HG03439 (cell line): Measurements from ENCODE around the gene GGT5.
"Not testable (repeated sequence)": the region's sequence is repeated elsewhere in the genome, so short reads cannot be mapped to it uniquely, and the experiment has no call there.

Experiments
- ATAC-seq: cut with Tn5 transposase; IDR thresholded peaks from one replicate; pipeline ENCODE4 v1.9.1; 2021; ENCODE audit warnings: mild to moderate bottlenecking, moderate library complexity; ENCODE audit not compliant: unreplicated experiment

Gene GGT5

DNA sequence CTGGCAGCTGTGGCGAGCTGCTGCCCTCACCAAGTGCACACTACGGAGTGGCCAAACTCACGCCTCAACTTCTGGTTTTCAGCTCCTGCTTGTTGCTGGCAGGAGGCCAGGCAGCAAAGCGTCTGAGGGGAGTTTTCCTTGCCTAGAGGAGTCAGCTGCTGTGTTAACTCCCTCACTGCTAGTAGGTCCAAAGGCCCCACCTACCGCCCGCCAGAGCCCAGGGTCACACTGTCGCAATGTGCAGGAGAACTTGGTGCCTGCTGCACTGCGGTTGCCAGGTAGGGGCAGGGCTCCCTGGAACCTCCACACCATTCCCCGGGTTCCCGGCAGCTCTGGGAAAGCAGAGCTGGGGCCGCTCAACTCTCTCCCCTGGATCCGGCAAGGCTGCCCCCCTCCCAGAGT lies at the start of gene GGT5:
TSS of gene GGT5 (minus strand) at position 53 of the 402 bp plus-strand sequence. CDS start 357 bp downstream, outside the sequence.
- ATAC-seq: not testable (repeated sequence)

DNA sequence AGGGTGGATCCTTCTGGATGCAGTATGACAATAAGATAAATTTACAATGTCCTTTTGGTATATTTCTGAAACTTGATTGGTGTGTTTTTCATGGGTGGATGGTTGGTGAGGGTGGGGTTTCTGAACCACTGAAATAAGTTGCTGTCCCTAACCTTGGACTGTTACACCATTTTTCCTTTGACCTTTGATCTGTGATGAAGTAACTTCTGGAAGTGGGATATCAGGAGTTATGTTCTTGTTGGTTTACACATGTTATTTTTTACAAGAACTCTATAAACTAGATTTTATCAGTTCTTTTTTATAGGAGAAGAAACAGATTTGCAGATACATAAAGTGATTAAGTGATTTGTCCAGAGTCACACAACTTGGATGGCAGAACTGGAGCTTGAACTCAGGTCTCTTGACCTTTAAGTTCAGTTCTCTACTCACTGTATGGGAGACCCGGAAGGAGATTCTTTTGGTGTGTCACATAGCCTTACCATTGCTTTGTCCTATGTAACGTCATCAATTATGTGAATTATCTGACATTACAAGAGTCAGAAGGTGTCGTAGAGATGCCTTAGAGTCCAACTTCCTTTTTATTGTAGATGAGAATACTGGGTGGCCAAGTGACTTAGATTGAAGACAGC lies 47.4 kb upstream of the GGT5 start:
- not testable (repeated sequence) for ATAC-seq

- no peak for ATAC-seq
Measured at GRCh38 chr22:24291515-24292201, 46.8 kb upstream of the GGT5 start.

- no peak for ATAC-seq
Measured at GRCh38 chr22:24290459-24290858, 45.6 kb upstream of the GGT5 start.

- no peak for ATAC-seq
Measured at GRCh38 chr22:24289741-24290163, 44.9 kb upstream of the GGT5 start.

GRCh38 chr22:24289114-24289513 lies 44.2 kb upstream of the GGT5 start:
- no peak for ATAC-seq

DNA sequence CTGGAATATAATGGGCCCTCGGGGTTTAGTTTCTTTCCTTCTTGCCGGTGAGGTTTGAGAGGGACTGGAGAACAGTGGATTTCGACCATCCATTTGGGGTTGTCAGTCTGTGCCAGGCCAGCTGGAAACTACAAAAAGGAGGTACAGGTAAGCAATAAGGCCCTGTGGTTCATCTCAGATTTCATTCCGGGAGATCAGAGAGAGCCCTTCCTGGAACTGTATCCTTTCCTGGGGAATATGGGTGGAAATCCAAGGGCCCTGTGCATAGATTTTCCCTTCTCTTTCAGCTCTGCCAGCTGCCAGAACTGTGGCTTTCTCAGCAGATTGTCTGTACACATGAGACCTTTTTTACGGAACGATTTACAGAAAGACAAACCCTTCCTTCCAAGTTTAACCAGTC lies 42.9 kb upstream of the GGT5 start:
- not testable (repeated sequence) for ATAC-seq

DNA sequence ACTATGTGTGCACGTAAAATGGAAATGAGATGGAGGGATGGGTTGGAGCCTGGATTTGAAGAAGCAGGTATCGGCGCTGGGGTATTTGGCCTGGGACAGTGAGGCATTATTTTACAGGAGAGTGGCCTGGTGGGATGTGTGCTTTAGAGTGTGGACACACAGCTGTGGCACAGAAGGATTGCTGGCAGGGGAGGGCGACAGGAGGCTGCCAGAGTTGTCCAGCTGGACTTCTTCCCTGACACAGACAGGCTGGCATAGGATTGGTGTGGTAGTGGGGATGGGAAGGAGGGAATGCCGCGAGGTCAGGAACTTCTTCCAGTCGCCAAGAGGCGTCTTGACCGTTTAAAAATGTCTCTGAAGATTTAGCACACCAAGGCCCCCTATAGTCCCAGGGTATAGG lies 42.3 kb upstream of the GGT5 start:
- ATAC-seq: not testable (repeated sequence)

- no peak for ATAC-seq
Measured at GRCh38 chr22:24285245-24285644, 40.4 kb upstream of the GGT5 start.

DNA sequence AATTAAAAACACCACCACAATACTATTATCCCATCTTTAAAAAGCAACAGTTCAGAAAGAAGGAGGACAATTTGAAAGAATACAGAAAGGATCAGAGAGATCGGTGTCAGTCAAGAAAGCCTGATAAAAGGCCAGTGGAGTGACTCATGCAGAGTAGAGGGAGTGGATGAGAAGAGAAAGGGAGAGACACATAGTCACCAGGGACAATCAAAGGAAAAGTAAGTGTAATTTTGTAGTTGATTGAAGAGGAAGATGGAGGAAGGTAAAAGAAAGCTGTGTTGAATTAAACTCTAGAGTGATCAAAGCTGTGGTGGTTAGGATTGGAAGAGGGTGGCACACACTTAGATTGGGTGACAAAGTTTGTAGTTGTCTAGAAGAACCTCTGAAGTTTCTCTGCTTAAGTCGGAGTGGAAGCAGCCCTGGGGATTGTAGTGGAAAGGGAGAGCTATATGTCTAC lies 39.9 kb upstream of the GGT5 start:
- ATAC-seq: no peak

DNA sequence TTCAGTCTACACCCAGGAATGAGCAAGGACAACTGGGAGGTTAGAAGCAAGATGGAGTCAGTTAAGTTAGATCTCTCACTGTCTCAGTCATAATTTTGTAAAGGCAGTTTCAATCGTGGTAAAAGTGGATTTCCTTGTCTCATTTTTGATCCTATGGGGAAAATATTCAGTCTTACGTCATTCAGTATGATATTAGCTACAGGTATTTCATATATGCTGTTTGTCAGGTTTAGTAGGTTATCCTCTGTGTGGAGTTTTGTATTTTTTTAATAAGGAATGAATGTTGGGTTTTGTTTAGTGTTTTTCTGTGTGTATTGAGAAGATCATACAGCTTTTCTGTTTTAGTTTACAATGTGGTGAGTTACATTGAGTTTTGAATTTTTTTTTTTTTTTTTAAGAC lies 37.5 kb upstream of the GGT5 start:
- no peak for ATAC-seq

GRCh38 chr22:24280363-24280762 lies 35.5 kb upstream of the GGT5 start:
- ATAC-seq: not testable (repeated sequence)

DNA sequence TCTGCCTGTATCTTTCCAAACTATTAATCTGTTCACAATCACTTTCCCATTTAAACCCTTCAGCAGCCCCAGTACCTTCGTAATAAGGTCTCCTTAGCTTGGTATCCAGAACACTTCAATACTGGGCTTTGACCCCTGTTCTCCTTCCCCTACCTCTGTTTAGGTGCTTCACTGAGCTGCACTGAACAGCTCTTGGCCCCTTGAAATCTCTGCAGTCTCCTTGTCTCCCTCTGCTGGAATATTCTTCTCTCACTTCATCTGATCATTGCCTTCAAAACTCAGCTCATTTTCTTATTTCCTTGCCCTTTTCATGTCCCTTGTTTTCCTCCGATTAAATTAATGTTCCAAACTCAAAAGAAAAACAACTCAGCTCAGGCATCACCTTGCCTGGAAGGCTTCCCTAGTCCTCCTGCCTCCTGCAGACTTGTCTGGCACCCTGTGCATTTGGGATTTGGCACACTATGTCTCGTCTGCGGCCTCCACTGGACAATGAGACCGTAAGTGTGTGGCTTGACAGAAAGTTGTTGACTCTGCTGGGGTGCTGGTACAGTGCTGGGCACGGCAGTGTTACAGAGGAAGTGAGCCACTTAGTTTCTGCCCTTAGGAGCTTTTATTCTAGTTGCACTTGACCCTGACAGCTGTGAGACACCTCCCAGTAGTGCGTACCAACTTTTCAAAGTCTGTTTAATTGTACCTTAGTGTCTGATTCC lies 30.0 kb upstream of the GGT5 start:
- ATAC-seq: not testable (repeated sequence)

- not testable (repeated sequence) for ATAC-seq
Measured at GRCh38 chr22:24273906-24274305, 29.0 kb upstream of the GGT5 start.

DNA sequence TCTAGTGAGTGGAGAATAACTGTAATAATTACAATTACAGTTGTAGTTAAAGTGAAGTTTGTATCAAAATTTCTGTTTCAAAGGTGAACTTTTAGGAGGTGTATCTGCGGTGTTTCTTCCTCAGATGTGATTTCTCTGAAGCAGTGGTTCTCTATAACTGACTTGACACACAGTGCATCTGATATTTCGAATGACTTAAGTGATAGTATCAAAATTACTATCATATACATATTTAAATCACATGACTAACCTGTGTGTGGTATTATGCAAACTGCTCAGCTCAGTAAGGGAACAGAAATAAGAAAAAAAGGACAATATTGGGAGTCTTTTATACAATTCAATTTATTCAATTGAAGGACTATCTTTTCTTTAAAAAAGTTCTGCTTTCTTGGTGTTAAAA lies 28.1 kb upstream of the GGT5 start:
- not testable (repeated sequence) for ATAC-seq

DNA sequence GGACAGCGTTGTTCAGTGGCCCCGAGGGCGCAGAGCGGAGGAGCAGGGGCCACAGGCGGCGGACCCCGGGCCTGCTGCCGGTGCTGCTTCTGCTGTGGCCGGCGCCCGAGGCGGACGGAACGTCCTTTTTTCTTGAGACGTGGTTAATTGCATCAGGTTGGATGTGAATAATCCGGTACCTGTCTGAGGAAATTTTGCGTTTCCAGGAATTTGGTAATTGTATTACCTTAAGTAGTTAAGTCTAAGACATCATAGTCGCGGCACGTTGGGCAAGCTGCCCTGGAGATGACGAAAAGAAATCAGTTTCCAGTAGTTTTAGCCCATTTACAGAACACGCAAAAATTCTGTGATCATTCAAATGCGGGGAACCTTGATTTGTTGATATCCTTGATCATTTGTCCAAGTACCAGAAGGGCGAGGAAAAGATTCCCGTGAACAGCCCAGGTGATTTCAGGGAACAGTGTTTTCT lies 26.5 kb upstream of the GGT5 start:
- ATAC-seq: peak; percentile 24

DNA sequence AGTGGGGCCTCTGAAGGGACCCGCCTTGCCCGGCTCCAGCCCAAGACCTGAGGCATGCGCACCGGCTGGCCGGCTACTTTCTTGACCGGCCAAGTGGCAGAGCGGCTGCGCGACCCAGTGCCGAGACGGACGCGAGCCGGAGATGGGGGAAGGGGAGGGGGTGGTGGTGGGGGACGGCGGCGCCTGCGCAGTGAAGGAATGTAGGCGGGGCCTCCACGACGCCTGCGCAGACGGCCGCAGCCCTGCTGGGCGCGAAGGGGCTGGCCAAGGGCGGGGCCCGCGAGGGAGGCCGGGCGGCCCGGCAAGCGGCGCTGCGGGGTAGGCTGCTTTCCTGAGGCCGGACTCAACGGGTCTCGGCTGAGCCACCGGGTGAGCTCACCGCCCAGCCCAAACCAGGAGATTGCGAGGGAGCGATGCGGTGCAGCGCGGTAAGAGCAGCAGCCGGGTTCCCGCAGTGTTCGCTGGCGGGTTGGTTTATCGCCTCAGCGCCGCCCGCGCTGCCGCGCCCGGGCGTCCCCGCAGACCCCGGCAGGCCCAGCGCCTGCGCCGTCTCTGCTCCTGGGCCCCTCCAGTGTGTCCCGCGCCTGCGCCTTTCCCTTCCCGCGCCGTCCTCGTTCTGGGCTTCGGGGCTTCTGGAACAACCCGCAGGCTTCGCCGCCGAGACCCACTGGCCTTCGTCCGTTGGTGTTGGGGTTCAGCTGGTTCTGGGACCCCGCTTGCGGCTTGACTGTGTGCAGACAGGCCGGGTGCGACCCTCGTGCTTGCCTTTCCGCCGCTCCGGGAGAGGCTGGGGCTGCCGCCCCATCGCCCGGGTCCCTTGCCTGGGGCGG lies 25.9 kb upstream of the GGT5 start, which contains the start of gene SPECC1L:
TSS of gene SPECC1L (plus strand) at position 276 of the 830 bp plus-strand sequence. CDS start 31,401 bp downstream, outside the sequence.
- ATAC-seq: peak; percentile 91

DNA sequence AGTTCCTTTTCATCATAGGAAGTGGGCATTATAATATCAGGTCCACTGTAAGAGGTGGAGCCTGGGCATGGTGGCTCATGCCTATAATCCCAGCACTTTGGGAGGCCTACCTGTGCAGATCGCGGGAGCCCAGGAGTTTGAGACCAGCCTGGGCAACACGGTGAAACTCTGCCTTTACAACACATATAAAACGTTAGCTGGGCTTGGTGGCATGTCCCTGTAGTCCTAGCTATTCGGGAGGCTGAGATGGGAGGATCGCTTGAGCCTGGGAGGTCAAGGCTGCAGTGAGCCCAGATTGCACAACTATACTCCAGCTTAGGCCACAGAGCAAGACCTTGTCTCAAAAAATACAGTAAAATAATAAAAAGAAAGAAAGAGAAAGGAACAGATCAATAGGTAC lies 21.6 kb upstream of the GGT5 start:
- ATAC-seq: not testable (repeated sequence)

DNA sequence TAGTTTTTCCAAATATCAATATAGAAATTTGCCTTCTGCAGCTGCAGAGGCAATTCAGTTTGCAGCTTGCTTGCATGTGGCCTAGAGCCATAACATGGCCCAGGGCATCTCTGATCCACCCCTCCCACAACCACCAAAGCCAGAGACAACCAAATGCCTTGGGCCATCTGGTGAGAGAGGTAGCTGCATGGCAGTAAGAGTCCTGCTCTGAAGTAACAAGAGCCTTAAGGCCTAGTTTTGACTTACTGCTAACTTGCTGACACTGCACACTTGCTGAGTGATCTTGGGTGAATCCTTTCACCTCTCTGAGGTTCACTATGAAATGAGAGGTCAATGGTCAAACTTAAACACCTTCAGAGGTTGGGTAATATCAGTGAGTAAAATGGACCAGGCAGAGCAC lies 20.9 kb upstream of the GGT5 start:
- ATAC-seq: no peak

DNA sequence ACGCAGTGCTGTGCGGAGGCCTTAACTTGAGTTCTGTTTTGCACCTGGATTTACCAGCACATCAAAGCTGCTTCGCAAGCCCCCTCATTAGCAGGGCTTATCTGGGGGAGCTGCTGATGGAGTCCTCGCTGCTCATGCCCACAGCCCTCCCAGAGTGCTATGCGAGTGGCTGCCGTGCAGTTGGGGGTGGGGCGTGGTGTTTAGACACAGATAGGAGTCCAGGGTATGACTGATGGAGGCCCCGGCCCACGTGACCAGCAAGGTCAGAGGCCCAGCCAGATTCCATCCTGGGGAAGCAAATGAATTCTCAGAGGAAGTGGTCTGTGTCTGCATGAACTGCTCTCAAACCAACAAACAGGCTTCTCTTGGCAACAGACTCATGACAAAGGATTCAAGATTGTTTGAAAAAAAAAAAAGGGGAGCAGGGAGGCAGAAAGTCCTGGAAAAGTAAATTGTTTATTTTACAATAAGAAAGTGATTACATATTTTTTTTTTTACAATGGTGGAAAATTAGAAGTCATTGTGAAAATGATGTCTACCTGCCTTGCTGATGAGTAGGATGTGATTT lies 19.5 kb upstream of the GGT5 start:
- not testable (repeated sequence) for ATAC-seq
